Stimulated activated CD4-positive, alpha-beta T cell treated with anti-CD3 and anti-CD28 coated beads, Interleukin-2, amount 100 ng/mL, for 24 hours (primary cell): ENCODE results near the gene PTPN2.

Experiments
- DNase-seq, 2 donors: peaks; one replicate each; pipeline ENCODE4 v3.0.0-alpha.2; 2020

PTPN2 gene

GRCh38 chr18:12857215-12857905, 26.7 kb downstream of the PTPN2 start:
- DNase-seq: peak in 1 of 2 donors; percentile 55

- DNase-seq: no peak
Measured at GRCh38 chr18:12855916-12856315, 28.1 kb downstream of the PTPN2 start.

DNA sequence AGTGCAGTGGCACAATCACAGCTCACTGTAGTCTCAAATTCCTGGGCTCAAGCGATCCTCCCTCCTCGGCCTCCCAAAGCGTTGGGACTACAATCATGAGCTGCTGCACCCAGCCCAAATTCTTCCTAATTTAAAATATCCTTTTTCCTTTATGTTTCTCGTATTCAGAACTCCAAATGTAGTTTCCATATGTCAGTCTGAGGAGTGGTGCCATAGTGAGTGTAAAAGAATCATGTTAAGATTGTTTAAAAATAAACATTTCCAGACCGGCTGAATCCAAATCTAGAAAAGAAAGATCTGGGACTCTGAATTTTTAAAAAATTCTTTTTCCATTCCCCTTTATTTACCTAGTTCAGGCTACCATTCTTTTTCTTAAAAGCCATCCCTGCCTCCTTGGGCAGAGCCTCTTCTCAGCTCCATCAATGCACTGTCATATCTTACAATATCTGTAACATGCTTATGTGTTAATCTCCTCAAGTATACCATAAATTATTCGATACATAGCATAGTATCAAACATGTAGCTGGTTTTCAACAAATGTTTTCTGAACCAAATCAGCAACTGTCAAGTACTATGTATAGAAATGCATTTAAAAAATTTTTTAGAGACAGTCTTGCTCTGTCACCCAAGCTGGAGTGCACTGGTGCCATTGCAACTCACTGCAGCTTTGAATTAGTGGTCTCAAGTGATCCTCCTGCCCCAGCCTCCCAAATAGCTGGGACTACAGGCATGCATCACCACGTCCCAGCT, 31.3 kb downstream of the PTPN2 start:
- DNase-seq: no peak

DNA sequence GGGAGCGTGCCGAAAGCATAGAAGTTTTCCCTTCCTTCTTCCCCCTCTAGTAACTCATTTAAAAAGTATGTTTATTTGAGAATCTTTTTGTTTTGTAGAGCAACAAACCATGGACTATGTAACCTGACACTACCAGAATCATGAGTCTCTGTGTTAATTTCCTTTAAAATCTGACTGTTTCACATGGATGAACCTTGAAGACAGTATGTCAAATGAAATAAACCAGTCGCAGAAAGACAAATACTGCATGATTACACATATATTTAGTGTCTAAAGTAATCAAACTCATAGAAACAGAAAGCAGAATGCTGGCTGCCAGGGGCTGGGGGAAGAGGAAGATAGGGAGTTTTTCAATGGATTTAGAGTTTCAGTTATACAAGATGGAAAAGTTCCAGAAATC, 32.3 kb downstream of the PTPN2 start:
- no peak for DNase-seq

- no peak for DNase-seq
Measured at GRCh38 chr18:12849548-12849947, 34.5 kb downstream of the PTPN2 start.

DNA sequence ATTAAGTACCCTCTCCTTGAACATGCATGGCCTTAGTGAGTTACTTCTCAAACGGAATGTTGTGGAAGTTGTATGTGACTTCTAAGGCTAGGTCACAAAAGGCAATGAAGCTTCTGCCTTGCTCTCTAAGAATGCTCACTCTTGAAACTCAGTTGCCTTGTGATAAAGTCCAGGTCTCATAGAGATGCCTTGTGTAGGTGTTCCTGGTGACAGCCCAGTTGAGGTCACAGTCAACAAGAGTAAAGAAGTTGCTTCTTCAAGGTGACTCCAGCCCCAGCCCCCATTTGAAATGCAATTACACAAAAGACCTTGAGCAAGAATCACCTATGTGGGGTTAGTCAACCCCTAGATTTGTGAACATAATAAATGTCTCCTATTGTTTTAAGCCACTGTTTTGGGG, 35.6 kb downstream of the PTPN2 start:
- no peak for DNase-seq

GRCh38 chr18:12844391-12844790, 39.6 kb downstream of the PTPN2 start:
- DNase-seq: no peak

- DNase-seq: no peak
Measured at GRCh38 chr18:12843420-12844350, 40.4 kb downstream of the PTPN2 start.

DNA sequence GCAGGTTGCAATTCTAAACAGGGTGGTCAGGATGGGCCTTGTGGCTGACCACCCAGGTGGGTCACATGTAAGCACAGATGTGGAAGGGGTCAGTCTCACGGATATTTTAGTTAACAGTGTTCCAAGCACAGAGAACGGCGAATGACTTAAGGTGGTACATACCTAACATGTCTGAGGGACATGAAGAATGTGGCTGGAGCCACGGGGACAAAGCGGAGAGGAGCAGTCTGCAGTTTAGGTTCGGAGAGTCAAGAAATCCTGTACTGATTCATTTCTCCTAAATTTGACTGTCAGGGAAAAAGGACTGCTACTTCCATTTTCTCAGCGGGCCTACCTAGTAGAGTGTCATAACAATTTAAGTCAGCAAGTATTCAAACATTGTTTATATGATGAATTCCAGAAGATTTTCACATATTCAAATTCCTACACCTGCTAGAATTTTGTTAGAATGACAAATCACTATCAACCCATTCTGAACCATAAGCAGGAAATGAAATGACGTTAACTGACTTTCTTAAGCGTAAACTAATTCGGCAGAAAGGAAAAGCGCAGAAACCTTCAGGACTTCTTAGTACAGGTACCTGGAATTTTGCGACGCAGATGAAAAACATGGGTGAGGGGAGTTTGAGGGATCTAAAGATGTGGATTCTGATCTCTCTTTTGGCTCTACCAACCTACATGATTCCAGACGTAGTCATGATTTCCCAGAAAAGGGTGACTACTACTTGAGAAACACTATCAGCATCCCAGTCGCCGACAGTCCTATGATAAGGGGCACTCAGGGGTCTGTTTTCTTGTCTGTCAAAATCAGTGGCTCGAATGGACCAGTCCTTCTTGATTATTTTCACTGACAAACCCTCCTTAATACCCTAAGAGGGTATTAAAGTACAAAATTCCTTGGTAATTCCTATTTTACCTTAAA, 41.3 kb downstream of the PTPN2 start:
- no peak for DNase-seq

DNA sequence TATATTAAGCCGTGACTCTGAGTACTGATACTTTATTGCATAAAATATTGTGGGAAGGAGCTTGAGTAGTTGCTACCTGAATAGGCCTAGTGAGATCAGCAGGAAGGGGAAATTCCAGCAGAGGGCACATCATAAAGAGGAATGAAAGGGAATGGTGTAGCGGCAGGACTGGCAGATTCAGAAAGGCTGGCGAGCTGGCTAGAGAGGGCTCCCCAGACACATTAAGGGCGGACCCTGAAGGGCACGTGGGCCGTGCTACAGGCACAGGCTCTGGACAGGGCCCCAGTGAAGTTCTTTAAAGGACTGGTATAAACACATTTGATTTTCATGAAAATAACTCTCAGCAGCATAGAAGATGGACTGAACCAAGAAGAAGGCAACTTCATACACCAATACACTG, 43.0 kb downstream of the PTPN2 start:
- no peak for DNase-seq

GRCh38 chr18:12840382-12840781, 43.7 kb downstream of the PTPN2 start:
- DNase-seq: no peak

DNA sequence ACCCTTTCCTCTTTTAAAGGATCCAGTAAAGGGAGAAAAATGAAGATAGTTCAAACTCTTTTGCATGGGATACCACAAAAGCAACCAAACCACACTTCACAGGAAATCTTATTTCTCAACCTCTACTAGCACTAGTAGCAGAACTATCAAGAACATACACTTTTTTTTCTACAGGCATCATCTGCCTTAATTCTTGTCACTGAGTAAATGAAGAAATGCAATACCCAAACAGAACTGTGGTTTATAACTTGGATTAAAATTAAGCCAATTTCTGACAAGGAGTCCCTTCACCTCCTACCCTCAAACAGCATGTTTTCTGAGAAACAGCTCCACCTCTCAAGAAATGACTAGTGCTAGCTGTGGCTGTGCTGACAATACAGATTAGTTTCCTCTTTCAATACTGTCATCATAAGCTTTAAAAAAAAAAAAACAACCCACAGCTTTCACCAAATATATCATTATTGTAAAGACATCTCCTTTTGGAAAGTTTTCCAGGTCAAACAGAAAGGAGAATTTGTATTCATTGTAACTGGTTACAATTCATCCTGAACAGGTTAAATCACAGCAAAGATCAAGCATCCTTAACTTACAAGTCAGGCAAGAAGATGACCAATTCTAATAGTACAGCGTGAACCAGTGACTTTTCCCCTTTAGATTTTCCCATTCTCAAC, 44.4 kb downstream of the PTPN2 start:
- DNase-seq: peak in 1 of 2 donors; percentile 47

DNA sequence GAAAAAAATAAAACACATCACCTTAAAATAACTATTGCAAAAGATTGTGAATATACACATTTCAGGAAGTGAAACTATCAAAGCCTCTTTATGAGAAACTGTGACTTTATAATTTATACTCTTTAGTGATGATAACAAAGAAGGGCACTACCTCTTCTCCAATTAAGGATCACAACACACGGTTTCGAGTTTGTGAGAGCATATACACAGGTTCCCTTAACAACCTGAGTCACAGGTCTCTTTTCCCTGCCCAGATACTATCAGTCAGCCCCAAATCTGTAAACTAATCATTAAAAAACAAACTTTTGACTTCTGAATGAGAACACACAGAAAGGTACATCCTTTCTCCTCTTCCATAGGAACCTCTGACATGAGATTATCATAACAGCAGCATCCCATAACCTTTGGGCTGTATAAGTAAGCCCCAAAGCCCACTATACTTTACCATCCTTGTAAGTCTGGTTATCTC, 44.9 kb downstream of the PTPN2 start:
- no peak for DNase-seq

DNA sequence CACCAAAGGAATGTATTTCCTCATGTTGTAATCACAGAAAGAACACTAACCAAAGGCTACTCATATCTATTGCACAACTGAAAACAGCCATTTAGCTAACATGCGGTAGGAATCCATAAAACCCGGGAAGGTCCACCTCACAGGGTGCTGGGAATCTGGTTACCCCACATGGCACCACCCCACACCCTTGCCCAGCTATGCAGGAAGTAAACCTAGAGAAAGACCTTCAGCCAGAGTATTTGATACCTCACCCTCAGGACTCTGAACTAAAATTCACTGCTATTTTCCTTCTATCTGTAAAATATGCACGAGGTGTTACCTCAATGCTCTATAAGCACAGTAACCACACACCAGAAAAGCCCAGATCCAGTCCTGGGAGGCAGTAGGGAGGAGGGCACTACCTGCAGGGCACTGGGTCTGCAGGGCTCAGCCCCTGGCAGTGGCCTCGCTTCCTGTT, 45.8 kb downstream of the PTPN2 start:
- DNase-seq: no peak

DNA sequence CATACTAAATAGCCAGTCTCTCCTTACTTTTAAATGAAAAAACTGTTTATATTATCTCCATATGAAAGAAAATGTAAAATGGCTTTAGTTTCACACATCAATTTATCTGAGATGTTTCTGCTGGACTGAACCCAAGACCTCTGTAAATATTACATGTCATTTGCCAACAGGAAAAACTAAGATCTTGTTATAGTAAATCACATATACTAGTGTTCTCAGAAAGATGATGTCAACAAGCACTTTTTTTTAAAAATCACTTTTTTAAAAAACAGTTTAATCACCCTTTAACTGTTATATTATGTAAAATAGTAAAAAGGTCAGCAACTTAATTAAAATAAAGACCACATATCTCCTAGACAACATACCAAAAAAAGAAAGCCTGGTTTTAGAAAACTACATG, 46.3 kb downstream of the PTPN2 start:
- no peak for DNase-seq

DNA sequence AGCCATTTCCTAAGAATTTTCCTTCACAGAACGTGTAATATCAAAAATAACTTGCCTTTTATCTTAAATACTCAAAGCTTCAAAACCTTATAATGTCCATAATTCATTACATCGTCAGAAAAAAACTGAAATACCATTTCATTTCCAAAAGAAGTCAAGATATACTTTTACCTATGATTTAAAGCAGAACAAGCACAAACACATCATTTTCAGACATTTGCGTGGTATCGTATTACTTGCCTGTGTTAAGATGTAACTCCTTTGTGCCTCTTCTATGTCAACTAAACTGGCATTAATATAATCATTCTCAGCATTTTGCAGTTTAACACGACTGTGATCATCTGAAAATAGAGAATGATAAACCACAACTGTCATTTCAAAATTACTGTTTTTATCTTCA, 47.5 kb downstream of the PTPN2 start:
- no peak for DNase-seq

DNA sequence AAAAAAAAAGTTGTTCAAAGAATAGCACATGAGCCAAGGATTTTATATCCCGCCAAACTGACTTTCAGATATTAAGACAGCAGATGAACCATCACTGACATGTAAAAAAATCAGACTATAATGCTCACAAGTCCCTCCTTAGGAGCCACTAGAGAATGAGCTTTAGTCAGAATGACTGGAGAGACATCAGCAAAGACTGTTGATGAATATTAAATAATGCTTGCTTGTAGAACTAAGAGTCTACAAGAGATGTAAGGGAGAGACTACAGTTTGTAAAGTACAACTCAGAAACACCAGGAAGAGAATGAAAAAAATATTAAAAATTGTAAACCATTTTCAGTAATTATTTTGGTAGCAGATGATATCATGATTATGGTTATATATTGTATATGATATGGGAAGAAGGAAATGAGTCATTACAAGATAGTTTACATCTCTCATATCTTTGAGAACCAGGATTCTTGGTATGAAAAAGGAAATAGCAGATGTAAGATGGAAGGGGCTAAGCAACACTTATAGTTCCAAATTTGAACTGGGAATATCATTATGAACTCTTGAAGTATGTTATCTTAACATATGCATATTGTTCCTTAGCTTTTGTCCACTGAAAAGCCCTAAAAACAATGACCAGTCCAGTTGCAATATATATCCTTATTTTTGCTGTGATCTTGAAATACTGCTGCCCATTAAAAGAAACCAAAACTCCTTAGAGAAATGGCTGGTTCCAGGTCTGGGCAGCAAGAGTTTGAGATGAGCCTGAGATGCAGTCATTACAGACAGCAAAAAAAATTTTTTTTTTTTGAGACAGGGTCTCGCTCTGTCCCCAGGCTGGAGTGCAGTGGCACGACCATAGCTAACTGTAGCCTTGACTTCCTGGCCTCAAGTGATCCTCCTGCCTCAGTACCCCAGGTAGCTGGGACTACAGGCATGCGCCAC, 55.7 kb downstream of the PTPN2 start:
- DNase-seq: no peak

DNA sequence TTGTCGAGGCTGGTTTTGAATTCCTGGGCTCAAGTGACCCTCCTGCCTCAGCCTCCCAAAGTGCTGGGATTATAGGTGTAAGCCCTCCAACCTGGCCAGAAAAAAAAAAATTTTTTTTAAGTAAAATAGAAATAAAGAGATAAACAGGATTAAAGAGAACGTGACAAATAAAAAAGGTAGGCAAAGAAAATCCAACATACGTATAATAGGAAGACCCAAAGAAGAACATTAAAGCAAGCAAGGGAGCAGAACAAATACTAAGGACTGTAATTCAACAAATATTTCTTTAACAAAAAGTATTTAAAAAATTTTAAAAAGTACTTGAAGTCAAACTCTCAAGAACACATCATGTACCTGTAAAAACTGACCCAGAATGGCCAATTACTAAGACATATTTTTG, 56.4 kb downstream of the PTPN2 start:
- DNase-seq: no peak

- DNase-seq: no peak
Measured at GRCh38 chr18:12825230-12825629, 58.8 kb downstream of the PTPN2 start.

DNA sequence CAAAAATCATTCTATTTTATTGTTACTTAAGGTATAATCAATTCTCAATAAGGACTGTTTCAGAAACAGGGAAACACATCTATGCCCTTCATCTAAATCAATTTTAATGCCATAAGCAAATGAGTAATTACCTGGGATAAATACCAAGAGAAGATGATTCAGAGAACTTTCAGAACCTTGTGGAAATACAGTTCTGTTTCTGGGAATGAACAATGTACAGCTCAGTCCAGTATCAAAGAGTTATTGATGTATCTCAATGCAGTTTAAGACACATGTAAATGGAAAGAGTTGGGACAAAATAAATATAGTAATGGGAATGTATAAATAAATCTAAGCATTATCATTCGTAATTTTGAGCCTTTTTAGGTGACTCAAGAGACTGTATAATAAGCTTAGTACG, 60.1 kb downstream of the PTPN2 start:
- no peak for DNase-seq
